Measurements from ENCODE around the gene RBP3.
A peak's percentile ranks its signal among the peaks of the same experiment; 100 is the strongest.

Gene RBP3

DNA sequence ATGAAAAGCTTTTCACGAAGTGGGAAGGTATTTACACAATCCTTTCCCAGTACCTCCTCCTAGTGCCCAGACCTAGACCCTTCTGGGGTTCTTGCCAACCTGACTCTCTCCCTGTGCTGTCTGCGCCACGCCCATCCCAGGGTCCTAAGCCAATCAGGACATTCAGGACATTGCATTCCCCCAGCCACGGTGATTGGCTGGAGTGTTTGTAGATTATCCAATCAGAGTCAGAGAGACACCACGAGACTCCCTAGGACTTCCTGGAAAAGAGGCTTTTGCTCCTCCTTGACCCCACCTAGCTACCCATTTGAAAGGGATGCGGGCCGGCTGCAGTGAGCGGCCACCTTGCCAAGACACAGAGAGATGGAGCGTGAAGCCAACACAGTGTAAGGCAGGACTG, 29.5 kb upstream of the RBP3 start:
- no peak overlapping the region for H3K4me2 ChIP-seq (ENCODE audit: insufficient read depth, low read length)
- no peak overlapping the region for H3K9ac ChIP-seq (ENCODE audit: low read depth, low read length)
- TF ChIP-seq, protein P1, sequence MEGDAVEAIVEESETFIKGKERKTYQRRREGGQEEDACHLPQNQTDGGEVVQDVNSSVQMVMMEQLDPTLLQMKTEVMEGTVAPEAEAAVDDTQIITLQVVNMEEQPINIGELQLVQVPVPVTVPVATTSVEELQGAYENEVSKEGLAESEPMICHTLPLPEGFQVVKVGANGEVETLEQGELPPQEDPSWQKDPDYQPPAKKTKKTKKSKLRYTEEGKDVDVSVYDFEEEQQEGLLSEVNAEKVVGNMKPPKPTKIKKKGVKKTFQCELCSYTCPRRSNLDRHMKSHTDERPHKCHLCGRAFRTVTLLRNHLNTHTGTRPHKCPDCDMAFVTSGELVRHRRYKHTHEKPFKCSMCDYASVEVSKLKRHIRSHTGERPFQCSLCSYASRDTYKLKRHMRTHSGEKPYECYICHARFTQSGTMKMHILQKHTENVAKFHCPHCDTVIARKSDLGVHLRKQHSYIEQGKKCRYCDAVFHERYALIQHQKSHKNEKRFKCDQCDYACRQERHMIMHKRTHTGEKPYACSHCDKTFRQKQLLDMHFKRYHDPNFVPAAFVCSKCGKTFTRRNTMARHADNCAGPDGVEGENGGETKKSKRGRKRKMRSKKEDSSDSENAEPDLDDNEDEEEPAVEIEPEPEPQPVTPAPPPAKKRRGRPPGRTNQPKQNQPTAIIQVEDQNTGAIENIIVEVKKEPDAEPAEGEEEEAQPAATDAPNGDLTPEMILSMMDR (IDR thresholded peaks at IDR 0.05; ENCODE audit: borderline replicate concordance, extremely low read depth, low read length, poor library complexity, severe bottlenecking) = no peak
- TF ChIP-seq EZH2 (IDR thresholded peaks at IDR 0.05; ENCODE audit: borderline replicate concordance, low read depth, low read length, severe bottlenecking) = no peak
- no peaks in the 10 kb centered on the region for H3K79me2 ChIP-seq (ENCODE audit: insufficient read depth, low read length)
- H3K36me3 ChIP-seq (ENCODE audit: insufficient read depth, low read length) = no peaks in the 10 kb centered on the region
- no peak overlapping the region for H3K4me3 ChIP-seq (ENCODE audit: low read depth in 1 of 2, low read length in 2 of 2)
- H3K4me1 ChIP-seq (ENCODE audit: insufficient read depth, low read length) = no peaks in the 10 kb centered on the region
- peak; percentile 11 for DNase-seq
- no peaks in the 10 kb centered on the region for H4K20me1 ChIP-seq (ENCODE audit: insufficient read depth, low read length)
- no peaks in the 10 kb centered on the region for H3K9me3 ChIP-seq (ENCODE audit: insufficient read depth, low read length, severe bottlenecking)
- no peak overlapping the region for H3K27ac ChIP-seq (ENCODE audit: low read length)
- peaks cover 1% of the 10 kb centered on the region for H3K27me3 ChIP-seq (ENCODE audit: insufficient read depth, low read length, poor library complexity)
- H2AFZ ChIP-seq (ENCODE audit: low read depth, low read length) = no peak overlapping the region
- ATAC-seq (ENCODE audit: insufficient read depth, low read depth) = peak; percentile 56; the same call in 1 of the 3 replicates

DNA sequence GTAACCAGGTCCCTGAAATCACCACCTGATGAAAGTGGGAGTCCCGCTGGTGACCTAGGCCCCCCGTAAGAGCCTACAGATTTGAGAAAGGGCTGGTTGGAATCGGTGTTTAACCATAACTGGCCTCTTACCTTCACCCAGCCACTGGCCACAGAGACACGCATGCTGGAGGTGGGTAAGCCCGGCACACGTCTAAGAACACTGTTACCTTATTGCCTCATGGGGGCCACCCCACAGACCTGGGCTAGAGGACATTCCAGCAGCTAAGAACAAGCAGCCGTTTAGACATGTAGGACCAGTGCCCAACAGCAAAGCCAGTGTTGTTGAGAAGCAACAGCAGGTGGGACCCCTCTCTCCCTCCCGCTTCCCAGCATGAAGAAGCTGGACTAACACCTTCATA, 28.4 kb upstream of the RBP3 start:
- Histone ChIP-seq H3K36me3 (ENCODE audit: insufficient read depth, low read length) (no peaks in the 10 kb centered on the region), H3K27me3 (ENCODE audit: insufficient read depth, low read length, poor library complexity) (peaks cover 3% of the 10 kb centered on the region), H4K20me1 (ENCODE audit: insufficient read depth, low read length) (no peaks in the 10 kb centered on the region), H3K9me3 (ENCODE audit: insufficient read depth, low read length, severe bottlenecking) (no peaks in the 10 kb centered on the region), H3K27ac (ENCODE audit: low read length) (no peak overlapping the region), H3K4me2 (ENCODE audit: insufficient read depth, low read length) (no peak overlapping the region), H3K79me2 (ENCODE audit: insufficient read depth, low read length) (no peaks in the 10 kb centered on the region), H3K4me1 (ENCODE audit: insufficient read depth, low read length) (no peaks in the 10 kb centered on the region), H2AFZ (ENCODE audit: low read depth, low read length) (no peak overlapping the region), H3K9ac (ENCODE audit: low read depth, low read length) (no peak overlapping the region), H3K4me3 (ENCODE audit: low read depth in 1 of 2, low read length in 2 of 2) (no peak overlapping the region)
- no peak for TF ChIP-seq EZH2 (IDR thresholded peaks at IDR 0.05; ENCODE audit: borderline replicate concordance, low read depth, low read length, severe bottlenecking)
- TF ChIP-seq, protein P1 (IDR thresholded peaks at IDR 0.05; ENCODE audit: borderline replicate concordance, extremely low read depth, low read length, poor library complexity, severe bottlenecking) = no peak
- DNase-seq = no peak
- ATAC-seq (ENCODE audit: insufficient read depth, low read depth) = no peak

DNA sequence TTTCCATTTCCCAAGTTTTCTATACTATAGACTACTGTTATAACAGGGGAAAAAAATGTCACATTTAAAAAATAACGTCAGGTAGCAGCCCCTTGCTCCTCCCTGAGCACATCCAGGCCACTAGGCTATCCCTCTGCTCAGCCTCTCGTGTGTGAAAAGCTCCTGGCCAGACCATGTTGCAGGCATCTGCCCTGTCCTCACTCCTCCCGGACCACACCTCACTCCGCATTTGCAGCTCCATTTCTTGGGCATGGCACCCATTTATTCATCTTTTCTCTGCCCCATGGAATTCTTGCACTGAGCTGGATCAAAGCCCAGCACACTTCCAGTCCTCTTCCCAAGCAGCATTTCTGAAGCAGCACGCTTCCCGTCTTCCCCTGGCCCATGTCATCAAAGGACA, 27.4 kb upstream of the RBP3 start:
- no peaks in the 10 kb centered on the region for H3K36me3 ChIP-seq (ENCODE audit: insufficient read depth, low read length)
- DNase-seq (no peak), ATAC-seq (ENCODE audit: insufficient read depth, low read depth) (no peak)
- H3K4me3 ChIP-seq (ENCODE audit: low read depth in 1 of 2, low read length in 2 of 2) = no peak overlapping the region
- TF ChIP-seq, protein P1 (IDR thresholded peaks at IDR 0.05; ENCODE audit: borderline replicate concordance, extremely low read depth, low read length, poor library complexity, severe bottlenecking) = no peak
- TF ChIP-seq EZH2 (IDR thresholded peaks at IDR 0.05; ENCODE audit: borderline replicate concordance, low read depth, low read length, severe bottlenecking) = no peak
- no peaks in the 10 kb centered on the region for H3K9me3 ChIP-seq (ENCODE audit: insufficient read depth, low read length, severe bottlenecking)
- no peak overlapping the region for H3K4me2 ChIP-seq (ENCODE audit: insufficient read depth, low read length)
- no peak overlapping the region for H3K27ac ChIP-seq (ENCODE audit: low read length)
- H4K20me1 ChIP-seq (ENCODE audit: insufficient read depth, low read length) = no peaks in the 10 kb centered on the region
- H3K4me1 ChIP-seq (ENCODE audit: insufficient read depth, low read length) = no peaks in the 10 kb centered on the region
- no peaks in the 10 kb centered on the region for H3K79me2 ChIP-seq (ENCODE audit: insufficient read depth, low read length)
- peaks cover 3% of the 10 kb centered on the region for H3K27me3 ChIP-seq (ENCODE audit: insufficient read depth, low read length, poor library complexity)
- H3K9ac ChIP-seq (ENCODE audit: low read depth, low read length) = no peak overlapping the region
- no peak overlapping the region for H2AFZ ChIP-seq (ENCODE audit: low read depth, low read length)

All from DND-41 (cell line).